RPMI8226 (cell line): ENCODE data around the gene GTF2H1.
A peak's percentile ranks its signal among the peaks of the same experiment; 100 is the strongest.
"Not testable (repeated sequence)": the region's sequence is repeated elsewhere in the genome, so short reads cannot be mapped to it uniquely, and the experiment has no call there.

Source experiments
- DNase-seq: peaks from one replicate; pipeline ENCODE4 v3.0.0-alpha.2; 2015

Gene GTF2H1

GRCh38 chr11:18383388-18384156 is 61.2 kb downstream of the GTF2H1 start:
- DNase-seq: peak; percentile 77

- peak; percentile 65 for DNase-seq
Observed at GRCh38 chr11:18384157-18384641, 61.8 kb downstream of the GTF2H1 start.

DNA sequence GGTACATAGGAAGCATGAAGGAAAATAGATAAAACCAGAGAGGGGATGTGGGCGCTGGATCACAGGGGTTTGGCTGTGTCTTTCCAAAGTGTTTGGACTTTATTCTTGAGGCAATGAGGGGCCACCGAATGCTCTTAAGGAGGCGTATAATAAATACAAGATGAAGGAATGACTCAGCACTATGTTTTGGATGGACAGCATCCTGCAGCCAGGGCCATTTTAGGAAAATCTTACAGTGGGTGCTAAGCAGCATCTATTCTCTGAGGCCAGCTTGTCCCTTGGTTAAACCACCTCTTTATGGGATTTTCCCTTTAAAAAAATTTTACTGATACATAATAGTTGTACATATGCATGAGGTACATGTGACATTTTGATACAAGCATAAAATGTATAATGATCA is 67.7 kb downstream of the GTF2H1 start:
- no peak for DNase-seq

- peak; percentile 38 for DNase-seq
Observed at GRCh38 chr11:18392434-18393321, 70.3 kb downstream of the GTF2H1 start.

DNA sequence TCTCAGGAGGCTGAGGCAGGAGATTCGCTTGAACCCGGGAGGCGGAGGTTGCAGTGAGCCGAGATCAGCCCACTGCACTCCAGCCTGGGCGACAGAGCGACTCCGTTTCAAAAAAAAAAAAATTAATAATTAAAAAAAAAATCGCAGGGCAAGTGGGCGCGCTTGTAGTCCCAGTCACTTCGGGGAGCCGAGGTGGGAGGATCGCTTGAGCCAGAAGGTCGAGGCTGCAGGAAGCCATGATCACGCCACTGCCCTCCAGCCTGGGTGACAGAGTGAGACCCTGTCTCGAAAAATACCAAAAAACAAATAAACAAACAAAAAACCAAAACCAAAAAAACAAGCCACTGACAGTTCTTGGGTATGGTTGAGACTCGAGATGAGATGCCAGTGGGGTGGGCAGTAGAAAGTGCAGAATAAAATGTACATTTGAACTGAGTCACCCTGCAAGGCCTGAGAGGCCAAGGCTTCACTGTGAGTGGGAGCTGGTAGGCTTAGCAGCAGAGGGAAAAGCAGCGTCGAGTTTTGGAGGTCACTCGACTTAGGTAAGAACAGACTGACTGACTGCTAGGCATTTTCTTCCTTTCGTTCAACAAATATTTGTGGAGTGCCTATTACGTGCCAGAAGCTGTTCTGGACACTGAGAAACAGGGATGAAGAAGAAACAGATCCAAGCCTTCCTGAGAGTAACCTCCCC is 71.4 kb downstream of the GTF2H1 start:
- DNase-seq: peak; percentile 15

DNA sequence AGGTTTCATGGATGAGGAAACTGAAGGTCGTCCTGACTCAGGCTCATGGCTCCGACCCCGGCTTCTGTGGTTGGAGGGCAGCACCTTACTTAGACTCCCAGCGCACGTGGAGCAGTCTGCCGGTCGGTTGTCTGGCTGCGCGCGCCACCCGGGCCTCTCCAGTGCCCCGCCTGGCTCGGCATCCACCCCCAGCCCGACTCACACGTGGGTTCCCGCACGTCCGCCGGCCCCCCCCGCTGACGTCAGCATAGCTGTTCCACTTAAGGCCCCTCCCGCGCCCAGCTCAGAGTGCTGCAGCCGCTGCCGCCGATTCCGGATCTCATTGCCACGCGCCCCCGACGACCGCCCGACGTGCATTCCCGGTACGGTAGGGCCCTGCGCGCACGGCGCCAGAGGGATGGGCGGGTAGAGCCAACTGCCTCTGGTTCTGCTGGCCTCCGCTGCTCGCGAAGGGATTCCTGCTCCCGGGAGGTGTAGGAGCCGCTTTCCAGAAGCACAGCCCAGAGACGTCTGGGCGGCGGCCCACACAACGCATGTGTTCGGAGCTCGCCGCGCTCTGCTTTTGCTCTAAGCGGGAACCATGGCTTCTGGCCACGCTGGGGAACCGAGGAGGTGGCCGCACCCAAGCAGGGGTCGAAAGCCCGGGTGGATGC is 72.0 kb downstream of the GTF2H1 start, which contains the start of gene LDHA:
LDHA (plus strand) TSS at position 289 of the 653 bp plus-strand sequence. CDS start 2,280 bp downstream, outside the sequence.
- DNase-seq: peak; percentile 95

DNA sequence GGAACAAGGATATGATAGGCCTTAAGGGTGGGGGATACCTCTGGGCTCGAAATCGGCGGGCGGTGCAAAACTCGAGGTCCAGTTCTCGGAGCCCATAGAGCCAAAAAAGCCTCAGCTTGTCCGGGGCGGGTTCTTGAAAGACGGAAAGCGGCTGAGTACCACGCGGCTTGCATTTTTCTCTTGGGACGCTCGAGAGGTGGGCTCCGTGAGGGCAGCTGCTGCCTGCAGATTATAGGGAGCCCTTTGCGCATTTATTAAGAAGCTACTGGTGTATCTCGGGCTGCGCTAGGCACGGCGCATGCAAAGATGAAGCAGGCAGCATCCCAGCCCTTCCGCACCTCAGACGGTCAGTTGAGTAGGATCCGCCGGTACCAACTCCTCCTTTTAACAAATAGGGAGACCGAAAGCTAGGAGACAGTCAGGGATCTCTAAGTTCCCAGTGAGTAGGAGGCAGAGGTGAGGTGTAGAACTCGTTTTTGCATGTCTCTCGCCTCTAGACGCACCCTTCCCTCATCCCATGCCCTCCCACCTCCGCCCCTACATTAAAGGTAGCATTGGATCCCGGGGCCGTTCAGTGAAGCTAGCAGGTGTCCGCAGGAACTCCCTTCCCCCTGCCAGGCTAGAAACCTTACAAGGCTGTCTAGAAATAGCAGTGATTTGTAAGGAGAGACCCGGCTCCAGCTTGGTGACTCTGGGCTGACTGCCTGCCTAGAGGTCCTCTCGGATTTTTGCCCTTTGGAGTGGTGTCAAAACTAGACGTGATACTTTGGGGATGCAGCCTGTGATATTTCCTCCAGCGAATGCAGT is 72.8 kb downstream of the GTF2H1 start:
- peak; percentile 12 for DNase-seq

- peak; percentile 97 for DNase-seq
Observed at GRCh38 chr11:18395735-18396504, 73.6 kb downstream of the GTF2H1 start.

DNA sequence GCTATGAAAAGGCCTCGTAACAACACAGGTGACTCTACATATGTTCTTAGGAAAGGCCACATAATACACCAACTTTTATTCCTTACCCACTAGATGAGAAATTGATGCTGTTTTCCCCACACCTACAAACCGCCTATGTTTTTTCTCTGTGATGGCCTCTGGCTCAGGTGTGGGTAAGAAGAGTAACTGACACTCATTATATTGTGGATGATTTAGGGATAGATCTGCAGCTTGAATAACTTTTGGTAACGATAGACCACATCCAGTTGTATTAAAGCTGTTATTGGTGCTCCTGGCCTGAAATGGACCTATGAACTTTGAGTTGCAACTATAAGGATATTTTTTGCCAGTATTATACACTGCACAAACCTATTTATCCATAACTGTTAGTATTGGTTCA is 75.6 kb downstream of the GTF2H1 start:
- DNase-seq: no peak

DNA sequence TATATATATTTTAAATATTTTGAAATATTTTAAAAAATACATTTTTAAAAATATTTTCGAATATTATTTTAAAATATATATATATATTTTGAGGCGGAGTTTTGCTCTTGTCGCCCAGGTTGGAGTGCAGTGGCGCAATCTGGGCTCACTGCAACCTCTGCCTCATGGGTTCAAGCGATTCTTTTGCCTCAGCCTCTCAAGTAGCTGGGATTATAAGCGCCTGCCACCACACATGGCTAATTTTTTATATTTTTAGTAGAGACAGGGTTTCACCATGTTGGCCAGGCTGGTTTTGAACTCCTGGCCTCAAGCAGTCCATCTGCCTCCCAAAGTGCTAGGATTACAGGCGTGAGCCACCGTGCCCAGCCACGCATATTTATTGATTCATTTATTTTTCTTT is 78.7 kb downstream of the GTF2H1 start:
- DNase-seq: not testable (repeated sequence)

- no peak for DNase-seq
Observed at GRCh38 chr11:18404062-18404461, 81.7 kb downstream of the GTF2H1 start.

GRCh38 chr11:18407400-18407799 is 85.0 kb downstream of the GTF2H1 start:
- DNase-seq: not testable (repeated sequence)

GRCh38 chr11:18408558-18409291 is 86.4 kb downstream of the GTF2H1 start:
- DNase-seq: no peak

DNA sequence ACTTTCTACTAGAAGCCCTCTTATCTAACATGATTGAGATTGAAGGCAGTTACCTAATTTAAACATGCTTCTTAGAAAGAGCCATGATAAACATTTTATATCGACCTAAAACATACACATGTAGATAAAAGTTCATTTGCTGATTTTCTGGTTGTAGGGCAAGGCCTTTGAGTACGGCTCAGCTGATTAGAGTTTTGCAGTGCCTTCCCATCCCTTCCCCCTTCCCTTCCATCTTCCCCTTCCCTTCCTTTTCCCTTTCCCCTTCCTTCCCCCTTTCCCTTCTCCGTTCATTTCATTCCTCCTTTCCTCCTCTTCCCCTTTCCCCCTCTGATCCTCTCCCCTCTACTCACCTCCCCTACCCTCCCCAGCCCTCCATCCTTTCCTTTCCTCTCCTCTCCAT is 94.1 kb downstream of the GTF2H1 start:
- no peak for DNase-seq
